ENCODE results near the gene PLEKHO1.

PLEKHO1 gene

DNA sequence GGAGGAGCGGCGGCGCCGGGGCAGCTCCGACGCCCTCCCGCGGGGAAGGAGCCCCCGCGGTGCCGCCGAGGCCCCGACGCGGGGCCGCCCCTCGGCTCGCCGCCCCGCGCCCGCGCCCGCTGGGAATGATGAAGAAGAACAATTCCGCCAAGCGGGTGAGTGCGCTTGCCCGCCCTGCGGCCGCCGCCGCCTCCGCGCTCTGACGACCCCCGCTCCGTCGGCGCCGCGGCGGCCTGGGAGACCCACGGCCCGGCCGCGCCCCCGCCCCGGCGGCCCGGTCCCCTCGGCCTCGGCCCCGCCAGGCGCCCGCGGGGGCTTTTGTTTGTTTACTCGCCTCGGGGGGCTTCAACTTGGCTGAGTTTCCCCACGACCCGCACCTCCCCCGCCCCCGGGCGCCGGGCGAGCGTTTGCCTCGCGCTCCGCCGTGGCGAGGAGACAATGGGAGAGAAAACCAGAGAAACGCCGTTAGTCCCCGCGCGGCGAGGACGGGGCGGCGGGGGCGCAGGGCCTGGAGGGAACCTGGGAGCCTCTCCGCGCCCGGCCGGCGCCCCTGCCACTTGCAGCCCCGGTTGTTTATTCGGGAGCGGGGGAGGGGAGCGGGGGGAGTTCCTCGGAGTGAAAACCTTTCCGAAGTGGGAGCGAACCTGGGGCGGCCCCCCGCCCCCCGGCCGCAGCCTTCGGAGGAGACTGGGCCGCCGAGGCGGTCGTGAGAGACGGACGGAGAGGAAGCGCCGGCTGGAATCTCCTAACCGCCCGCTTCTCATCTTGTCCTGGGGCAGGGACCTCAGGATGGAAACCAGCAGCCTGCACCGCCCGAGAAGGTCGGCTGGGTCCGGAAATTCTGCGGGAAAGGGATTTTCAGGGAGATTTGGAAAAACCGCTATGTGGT is 661 bp downstream of the PLEKHO1 start:
- DNase-seq (ENCODE audit: low read depth): no peak

- no peak for DNase-seq (ENCODE audit: low read depth)
These were observed 1.8 kb downstream of the PLEKHO1 start for GRCh38 chr1:150151291-150152181.

GRCh38 chr1:150152182-150152536 is 2.4 kb downstream of the PLEKHO1 start:
- no peak for DNase-seq (ENCODE audit: low read depth)

- no peak for DNase-seq (ENCODE audit: low read depth)
These were observed 3.2 kb downstream of the PLEKHO1 start for GRCh38 chr1:150152772-150153456.

DNA sequence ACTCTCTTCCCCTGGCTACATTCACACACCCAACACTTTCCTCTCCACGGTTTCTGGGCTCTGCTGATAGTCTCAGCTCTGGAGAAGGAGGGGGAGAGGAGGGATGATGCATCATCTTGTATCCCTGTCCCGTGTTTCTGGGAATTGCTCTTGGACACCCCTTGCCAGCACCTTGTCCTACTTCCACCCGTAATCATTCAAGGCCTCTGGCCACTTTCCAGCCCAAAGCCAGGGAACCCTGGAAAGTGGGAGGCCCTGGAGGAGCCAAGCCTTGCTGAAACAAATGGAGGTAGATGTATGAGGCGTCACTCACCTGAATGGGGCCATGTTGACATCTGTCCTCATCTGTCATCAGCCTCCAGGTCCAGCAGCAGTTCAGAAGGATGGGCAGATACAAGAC is 4.4 kb downstream of the PLEKHO1 start:
- DNase-seq (ENCODE audit: low read depth): no peak

DNA sequence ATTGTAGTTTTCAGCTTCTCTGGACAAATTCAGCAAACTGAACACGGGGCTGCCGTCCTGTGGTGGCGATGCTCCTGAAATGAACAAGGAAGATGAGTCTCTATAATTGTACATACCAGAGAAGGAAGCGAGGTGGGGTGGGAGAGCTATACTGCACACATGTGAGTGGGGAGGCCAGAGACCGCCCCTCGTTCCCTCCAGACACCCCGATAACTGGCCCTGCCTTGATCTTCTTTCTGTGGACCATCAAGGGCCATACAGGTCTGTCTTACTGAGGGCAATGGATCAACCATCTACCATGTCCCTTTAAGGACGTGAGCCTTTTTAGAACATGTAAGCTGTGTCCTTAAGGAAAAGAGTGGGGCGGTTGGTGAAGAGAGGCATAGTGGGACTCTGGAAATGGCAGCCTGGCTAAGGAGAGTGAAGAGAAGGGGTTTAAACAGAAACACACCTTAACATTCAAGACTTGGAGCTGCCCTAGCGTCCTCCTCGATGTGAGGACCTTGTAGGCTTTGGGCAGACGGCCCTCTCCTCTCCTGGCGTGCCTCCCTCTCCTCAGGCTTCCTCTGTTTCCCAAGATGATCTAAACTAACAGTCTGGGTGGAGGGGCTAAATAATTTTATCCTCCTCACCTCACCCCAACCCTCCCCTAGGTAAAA is 5.8 kb downstream of the PLEKHO1 start:
- DNase-seq (ENCODE audit: low read depth): no peak

- DNase-seq (ENCODE audit: low read depth): no peak
These were observed 7.3 kb downstream of the PLEKHO1 start for GRCh38 chr1:150156868-150157603.

GRCh38 chr1:150159550-150159949 is 9.8 kb downstream of the PLEKHO1 start:
- no peak for DNase-seq (ENCODE audit: low read depth)

- no peak for DNase-seq (ENCODE audit: low read depth)
These were observed 11.4 kb downstream of the PLEKHO1 start for GRCh38 chr1:150160964-150161621.

DNA sequence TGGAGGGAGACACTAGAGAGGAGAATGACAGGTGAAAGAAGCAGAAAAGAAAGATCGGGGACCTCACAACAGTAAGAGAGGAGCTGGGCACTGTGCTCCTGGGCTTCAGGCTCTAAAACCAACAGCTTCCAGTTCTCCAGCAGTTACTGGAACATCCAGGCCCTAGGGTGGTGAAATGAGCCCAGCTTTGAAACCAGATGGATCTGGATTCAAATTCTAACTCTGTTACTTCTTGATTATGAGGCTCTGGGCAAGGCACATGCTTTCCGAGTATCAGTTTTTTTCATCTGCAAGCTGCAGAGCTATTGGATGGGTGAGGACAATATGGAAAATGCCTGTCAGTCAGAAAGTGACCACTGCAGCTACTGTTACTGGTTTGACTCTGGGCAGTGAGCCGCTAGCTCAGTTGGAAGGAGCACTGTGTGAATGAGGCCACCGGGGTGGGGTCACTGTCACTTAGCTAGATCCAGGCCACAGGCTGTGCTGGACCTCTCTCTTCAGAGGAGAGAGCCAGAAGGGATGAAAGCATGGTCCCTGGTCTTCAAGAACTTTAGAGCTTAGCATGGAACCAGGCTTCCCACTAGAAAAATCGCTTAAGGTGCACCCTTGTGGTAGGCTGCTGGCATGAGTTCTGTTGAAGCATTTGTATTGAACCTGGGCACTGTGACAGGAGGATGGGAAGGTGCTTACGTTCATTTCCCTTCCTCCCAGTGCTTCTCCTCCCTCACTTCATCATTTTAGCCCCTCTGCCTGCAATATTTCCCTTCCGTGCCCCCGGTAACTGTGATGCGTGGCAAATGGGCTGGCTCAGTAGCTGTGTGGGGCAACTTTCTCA is 12.2 kb downstream of the PLEKHO1 start:
- DNase-seq (ENCODE audit: low read depth): no peak

- no peak for DNase-seq (ENCODE audit: low read depth)
These were observed 12.8 kb downstream of the PLEKHO1 start for GRCh38 chr1:150162582-150162861.

GRCh38 chr1:150162862-150163706 is 13.4 kb downstream of the PLEKHO1 start:
- DNase-seq (ENCODE audit: low read depth): no peak

DNA sequence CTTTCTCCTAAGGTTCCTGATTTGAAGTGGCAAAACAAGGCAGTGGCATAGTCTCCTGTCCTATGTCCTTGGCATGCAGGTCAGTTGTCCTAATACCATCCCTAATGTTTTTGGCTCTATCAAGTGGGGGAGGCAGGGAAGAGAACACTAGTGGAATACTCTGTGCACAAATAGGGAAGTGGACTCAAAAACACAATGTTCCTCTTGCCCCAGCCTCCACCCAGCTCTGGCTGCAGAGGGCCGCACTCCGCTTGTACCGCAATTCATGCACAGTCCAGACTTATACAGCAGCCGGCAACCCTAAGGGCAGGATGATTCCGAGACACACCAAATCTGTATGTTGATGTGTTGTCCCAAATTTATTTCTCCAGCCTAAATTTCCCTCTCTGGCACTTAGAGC is 14.5 kb downstream of the PLEKHO1 start:
- no peak for DNase-seq (ENCODE audit: low read depth)

- no peak for DNase-seq (ENCODE audit: low read depth)
These were observed 15.1 kb downstream of the PLEKHO1 start for GRCh38 chr1:150164779-150165178.

DNA sequence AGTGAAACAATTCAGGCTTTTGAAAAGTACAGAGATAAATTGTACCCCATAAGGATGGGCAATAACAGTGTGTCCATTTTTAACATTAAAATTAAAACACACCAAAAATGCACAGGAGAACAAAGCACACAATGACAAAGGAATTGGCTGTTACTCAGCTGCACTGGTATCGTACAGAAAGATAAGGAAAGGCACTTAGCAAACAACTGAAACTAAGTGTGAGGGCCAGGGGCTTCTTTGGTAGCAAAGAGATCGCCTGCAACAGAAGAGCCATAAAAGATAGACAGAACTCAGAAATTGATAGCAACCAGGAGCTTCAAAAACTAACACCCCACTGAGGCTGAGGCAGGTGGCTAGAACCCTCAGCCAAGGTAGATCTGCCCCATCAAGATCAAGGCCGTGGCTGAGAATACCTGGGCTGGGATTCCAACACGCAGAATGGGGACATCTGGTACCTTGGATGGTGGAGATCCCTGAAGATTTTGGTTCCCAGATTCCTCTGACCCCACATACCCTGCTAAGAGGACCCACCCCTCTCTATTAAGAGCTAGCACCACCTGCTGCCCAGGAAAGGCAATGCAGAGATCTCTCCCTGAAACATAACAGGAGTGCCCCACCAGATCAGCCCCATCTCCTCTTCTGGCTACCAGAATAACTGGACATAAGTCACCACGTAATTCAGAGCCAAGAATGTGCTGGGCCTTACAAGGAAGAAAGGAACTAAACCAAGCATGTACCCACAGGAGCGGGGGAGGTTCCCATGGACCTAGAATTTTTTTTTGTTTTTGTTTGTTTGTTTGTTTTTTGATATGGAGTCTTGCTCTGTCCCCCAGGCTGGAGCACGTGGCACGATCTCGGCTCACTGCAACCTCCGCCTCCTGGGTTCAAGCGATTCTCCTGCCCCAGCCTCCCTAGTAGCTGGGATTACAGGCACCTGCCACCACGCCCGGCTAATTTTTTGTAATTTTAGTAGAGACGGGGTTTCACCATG is 16.2 kb downstream of the PLEKHO1 start:
- no peak for DNase-seq (ENCODE audit: low read depth)

GRCh38 chr1:150168960-150169601 is 19.4 kb downstream of the PLEKHO1 start:
- no peak for DNase-seq (ENCODE audit: low read depth)

DNA sequence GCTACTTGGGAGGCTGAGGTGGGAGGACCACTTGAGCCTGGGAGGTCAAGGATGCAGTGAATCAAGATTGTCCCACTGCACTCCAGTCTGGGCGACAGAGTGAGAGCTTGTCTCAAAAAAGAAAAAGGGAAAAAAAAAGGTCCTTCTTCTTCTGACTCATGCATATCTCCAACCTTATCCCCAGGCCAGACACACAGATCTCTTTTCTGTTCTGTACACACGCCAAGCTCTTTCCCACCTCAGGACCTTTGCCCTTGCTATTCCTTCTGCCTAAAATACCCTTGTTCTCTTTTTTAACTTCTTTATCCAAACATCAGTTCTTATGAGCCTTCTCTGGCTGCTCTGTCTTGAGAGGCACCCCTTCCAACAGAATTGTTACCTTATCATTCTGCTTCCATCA is 22.1 kb downstream of the PLEKHO1 start:
- no peak for DNase-seq (ENCODE audit: low read depth)

All from CMK (cell line).